HEK293 (cell line): ENCODE data around the gene NXN.
A peak's percentile ranks its signal among the peaks of the same experiment; 100 is the strongest.

Experiments
- BCL11B ChIP-seq: fragments of 450-650 bp; formaldehyde crosslinking; IDR thresholded peaks from 2 replicates; pipeline ENCODE4 v1.5.1; 2016; ENCODE audit warnings: low read depth, missing biosample characterization, missing genetic modification characterization
- FEZF1 ChIP-seq: fragments of 450-650 bp; formaldehyde crosslinking; IDR thresholded peaks from 2 replicates; pipeline ENCODE4 v1.5.1; 2016; ENCODE audit warnings: missing biosample characterization, missing genetic modification characterization
- IKZF3 ChIP-seq: fragments of 450-650 bp; IDR thresholded peaks from 2 replicates; pipeline ENCODE4 v1.5.0; 2018; ENCODE audit warnings: missing biosample characterization, mild to moderate bottlenecking, missing genetic modification characterization, moderate library complexity
- KLF7 ChIP-seq: fragments of 450-650 bp; formaldehyde crosslinking; IDR thresholded peaks from 2 replicates; pipeline ENCODE4 v1.5.1; 2016; ENCODE audit warnings: missing biosample characterization, missing genetic modification characterization, borderline replicate concordance
- TCF7L2 ChIP-seq: IDR thresholded peaks from 2 replicates; pipeline ENCODE4 v1.6.1; 2011; ENCODE audit warnings: low read depth, mild to moderate bottlenecking, inconsistent platforms, low read length, moderate library complexity, borderline replicate concordance
- ZBTB8A ChIP-seq: fragments of 450-650 bp; formaldehyde crosslinking; IDR thresholded peaks from 2 replicates; pipeline ENCODE4 v1.5.1; 2016; ENCODE audit warnings: missing biosample characterization, missing genetic modification characterization
- ZEB2 ChIP-seq: fragments of 450-650 bp; formaldehyde crosslinking; IDR thresholded peaks from 2 replicates; pipeline ENCODE4 v1.5.1; 2016; ENCODE audit warnings: missing biosample characterization, missing genetic modification characterization
- ZNF114 ChIP-seq: fragments of 450-650 bp; formaldehyde crosslinking; IDR thresholded peaks from 2 replicates; pipeline ENCODE4 v1.5.0; 2017; ENCODE audit warnings: missing biosample characterization, missing genetic modification characterization
- ZNF24 ChIP-seq: fragments of 450-650 bp; formaldehyde crosslinking; IDR thresholded peaks from 2 replicates; pipeline ENCODE4 v1.5.1; 2016; ENCODE audit warnings: missing biosample characterization, missing genetic modification characterization
- ZNF335 ChIP-seq: fragments of 450-650 bp; formaldehyde crosslinking; conservative IDR thresholded peaks from 2 replicates; pipeline ENCODE4 v1.5.1; 2016; ENCODE audit warnings: missing biosample characterization, missing genetic modification characterization
- ZNF37A ChIP-seq: fragments of 450-650 bp; IDR thresholded peaks from 2 replicates; pipeline ENCODE4 v1.5.1; 2018; ENCODE audit warnings: missing biosample characterization, missing genetic modification characterization
- ZNF48 ChIP-seq: fragments of 450-650 bp; formaldehyde crosslinking; IDR thresholded peaks from 2 replicates; pipeline ENCODE4 v1.5.1; 2016; ENCODE audit warnings: missing biosample characterization, missing genetic modification characterization
- ZNF600 ChIP-seq: fragments of 450-650 bp; formaldehyde crosslinking; IDR thresholded peaks from 2 replicates; pipeline ENCODE4 v1.5.1; 2016; ENCODE audit warnings: missing biosample characterization, missing genetic modification characterization
- ZNF707 ChIP-seq: fragments of 450-650 bp; formaldehyde crosslinking; IDR thresholded peaks from 2 replicates; pipeline ENCODE4 v1.5.1; 2016; ENCODE audit warnings: missing biosample characterization, missing genetic modification characterization
- ZNF791 ChIP-seq: fragments of 450-650 bp; formaldehyde crosslinking; IDR thresholded peaks from 2 replicates; pipeline ENCODE4 v1.5.1; 2016; ENCODE audit warnings: missing biosample characterization, missing genetic modification characterization
- TF ChIP-seq, protein P1 (sequence below): fragments of 450-650 bp; formaldehyde crosslinking; IDR thresholded peaks from 2 replicates; pipeline ENCODE4 v1.5.1; 2016; ENCODE audit warnings: missing biosample characterization, missing genetic modification characterization
- TF ChIP-seq, protein P2 (sequence below): fragments of 450-650 bp; formaldehyde crosslinking; IDR thresholded peaks from 2 replicates; pipeline ENCODE4 v1.5.1; 2016; ENCODE audit warnings: missing biosample characterization, missing genetic modification characterization, low read depth
- TF ChIP-seq, protein P3 (sequence below): fragments of 450-650 bp; formaldehyde crosslinking; IDR thresholded peaks from 2 replicates; pipeline ENCODE4 v1.5.1; 2017; ENCODE audit warnings: missing biosample characterization, missing genetic modification characterization
- TF ChIP-seq, protein P4 (sequence below): fragments of 450-650 bp; formaldehyde crosslinking; IDR thresholded peaks from 2 replicates; pipeline ENCODE4 v1.5.1; 2017; ENCODE audit warnings: missing biosample characterization, mild to moderate bottlenecking, missing genetic modification characterization, moderate library complexity
- TF ChIP-seq, protein P5 (sequence below): fragments of 450-650 bp; formaldehyde crosslinking; IDR thresholded peaks from 2 replicates; pipeline ENCODE4 v1.5.1; 2017; ENCODE audit warnings: missing biosample characterization, missing genetic modification characterization
- TF ChIP-seq, protein P6 (sequence below): fragments of 450-650 bp; formaldehyde crosslinking; IDR thresholded peaks from 2 replicates; pipeline ENCODE4 v1.5.1; 2016; ENCODE audit warnings: missing biosample characterization, missing genetic modification characterization
- TF ChIP-seq, protein P7 (sequence below): fragments of 450-650 bp; formaldehyde crosslinking; IDR thresholded peaks from 2 replicates; pipeline ENCODE4 v1.5.1; 2016; ENCODE audit warnings: missing biosample characterization, missing genetic modification characterization
- TF ChIP-seq, protein P8 (sequence below): IDR thresholded peaks from 2 replicates; pipeline ENCODE4 v1.6.1; 2011; ENCODE audit warnings: mild to moderate bottlenecking, low read depth, low read length, borderline replicate concordance
- TF ChIP-seq, protein P9 (sequence below): fragments of 450-650 bp; formaldehyde crosslinking; IDR thresholded peaks from 2 replicates; pipeline ENCODE4 v1.5.1; 2017; ENCODE audit warnings: missing biosample characterization, missing genetic modification characterization

NXN gene

DNA sequence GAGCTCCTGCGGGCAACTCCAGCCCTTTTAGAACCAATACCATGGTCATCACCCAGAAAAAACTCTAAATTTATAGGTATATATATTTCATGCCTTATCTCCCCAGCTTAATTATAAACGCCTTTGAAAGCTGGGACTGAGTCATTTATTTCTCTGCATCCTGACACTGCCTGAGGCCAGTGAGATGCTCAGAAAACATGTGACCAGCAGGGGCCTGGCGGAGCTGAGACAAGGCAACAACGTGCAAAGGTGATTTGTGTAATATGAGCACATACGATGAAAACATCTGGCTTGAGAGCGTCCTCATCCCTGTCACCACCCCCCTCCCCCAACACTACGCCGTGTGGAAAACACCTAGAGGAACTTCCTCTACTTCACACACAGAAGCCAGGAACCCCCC lies 22.7 kb downstream of the NXN start (continued):
- TF ChIP-seq, protein P1, sequence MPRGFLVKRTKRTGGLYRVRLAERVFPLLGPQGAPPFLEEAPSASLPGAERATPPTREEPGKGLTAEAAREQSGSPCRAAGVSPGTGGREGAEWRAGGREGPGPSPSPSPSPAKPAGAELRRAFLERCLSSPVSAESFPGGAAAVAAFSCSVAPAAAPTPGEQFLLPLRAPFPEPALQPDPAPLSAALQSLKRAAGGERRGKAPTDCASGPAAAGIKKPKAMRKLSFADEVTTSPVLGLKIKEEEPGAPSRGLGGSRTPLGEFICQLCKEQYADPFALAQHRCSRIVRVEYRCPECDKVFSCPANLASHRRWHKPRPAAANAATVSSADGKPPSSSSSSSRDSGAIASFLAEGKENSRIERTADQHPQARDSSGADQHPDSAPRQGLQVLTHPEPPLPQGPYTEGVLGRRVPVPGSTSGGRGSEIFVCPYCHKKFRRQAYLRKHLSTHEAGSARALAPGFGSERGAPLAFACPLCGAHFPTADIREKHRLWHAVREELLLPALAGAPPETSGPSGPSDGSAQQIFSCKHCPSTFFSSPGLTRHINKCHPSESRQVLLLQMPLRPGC (tag by site-specific recombination): peak; percentile 28; the same call in 1 of the 2 replicates
- TF ChIP-seq, protein P2, sequence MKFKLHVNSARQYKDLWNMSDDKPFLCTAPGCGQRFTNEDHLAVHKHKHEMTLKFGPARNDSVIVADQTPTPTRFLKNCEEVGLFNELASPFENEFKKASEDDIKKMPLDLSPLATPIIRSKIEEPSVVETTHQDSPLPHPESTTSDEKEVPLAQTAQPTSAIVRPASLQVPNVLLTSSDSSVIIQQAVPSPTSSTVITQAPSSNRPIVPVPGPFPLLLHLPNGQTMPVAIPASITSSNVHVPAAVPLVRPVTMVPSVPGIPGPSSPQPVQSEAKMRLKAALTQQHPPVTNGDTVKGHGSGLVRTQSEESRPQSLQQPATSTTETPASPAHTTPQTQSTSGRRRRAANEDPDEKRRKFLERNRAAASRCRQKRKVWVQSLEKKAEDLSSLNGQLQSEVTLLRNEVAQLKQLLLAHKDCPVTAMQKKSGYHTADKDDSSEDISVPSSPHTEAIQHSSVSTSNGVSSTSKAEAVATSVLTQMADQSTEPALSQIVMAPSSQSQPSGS (tag by site-specific recombination): no peak
- TF ChIP-seq, protein P3, sequence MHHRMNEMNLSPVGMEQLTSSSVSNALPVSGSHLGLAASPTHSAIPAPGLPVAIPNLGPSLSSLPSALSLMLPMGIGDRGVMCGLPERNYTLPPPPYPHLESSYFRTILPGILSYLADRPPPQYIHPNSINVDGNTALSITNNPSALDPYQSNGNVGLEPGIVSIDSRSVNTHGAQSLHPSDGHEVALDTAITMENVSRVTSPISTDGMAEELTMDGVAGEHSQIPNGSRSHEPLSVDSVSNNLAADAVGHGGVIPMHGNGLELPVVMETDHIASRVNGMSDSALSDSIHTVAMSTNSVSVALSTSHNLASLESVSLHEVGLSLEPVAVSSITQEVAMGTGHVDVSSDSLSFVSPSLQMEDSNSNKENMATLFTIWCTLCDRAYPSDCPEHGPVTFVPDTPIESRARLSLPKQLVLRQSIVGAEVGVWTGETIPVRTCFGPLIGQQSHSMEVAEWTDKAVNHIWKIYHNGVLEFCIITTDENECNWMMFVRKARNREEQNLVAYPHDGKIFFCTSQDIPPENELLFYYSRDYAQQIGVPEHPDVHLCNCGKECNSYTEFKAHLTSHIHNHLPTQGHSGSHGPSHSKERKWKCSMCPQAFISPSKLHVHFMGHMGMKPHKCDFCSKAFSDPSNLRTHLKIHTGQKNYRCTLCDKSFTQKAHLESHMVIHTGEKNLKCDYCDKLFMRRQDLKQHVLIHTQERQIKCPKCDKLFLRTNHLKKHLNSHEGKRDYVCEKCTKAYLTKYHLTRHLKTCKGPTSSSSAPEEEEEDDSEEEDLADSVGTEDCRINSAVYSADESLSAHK (tag by site-specific recombination): 0 out of 2 replicates have a peak, but pooled peaks have one; percentile 29
- TF ChIP-seq ZNF707 (tag by site-specific recombination) (no peak), ZNF335 (tag by site-specific recombination) (no peak), FEZF1 (tag by site-specific recombination) (peak; percentile 73), BCL11B (tag by site-specific recombination) (no peak), ZNF600 (no peak), ZNF791 (tag by site-specific recombination) (no peak), IKZF3 (tag by site-specific recombination) (peak; percentile 79; the same call in 1 of the 2 replicates), ZEB2 (peak; percentile 42; the same call in 1 of the 2 replicates), KLF7 (tag by site-specific recombination) (no peak), TCF7L2 (peak; percentile 72; the same call in 1 of the 2 replicates), ZNF24 (tag by site-specific recombination) (peak; percentile 69), ZBTB8A (tag by site-specific recombination) (0 out of 2 replicates have a peak, but pooled peaks have one; percentile 22), ZNF114 (tag by site-specific recombination) (no peak), ZNF37A (tag by site-specific recombination) (no peak), ZNF48 (tag by site-specific recombination) (no peak)
- TF ChIP-seq, protein P4, sequence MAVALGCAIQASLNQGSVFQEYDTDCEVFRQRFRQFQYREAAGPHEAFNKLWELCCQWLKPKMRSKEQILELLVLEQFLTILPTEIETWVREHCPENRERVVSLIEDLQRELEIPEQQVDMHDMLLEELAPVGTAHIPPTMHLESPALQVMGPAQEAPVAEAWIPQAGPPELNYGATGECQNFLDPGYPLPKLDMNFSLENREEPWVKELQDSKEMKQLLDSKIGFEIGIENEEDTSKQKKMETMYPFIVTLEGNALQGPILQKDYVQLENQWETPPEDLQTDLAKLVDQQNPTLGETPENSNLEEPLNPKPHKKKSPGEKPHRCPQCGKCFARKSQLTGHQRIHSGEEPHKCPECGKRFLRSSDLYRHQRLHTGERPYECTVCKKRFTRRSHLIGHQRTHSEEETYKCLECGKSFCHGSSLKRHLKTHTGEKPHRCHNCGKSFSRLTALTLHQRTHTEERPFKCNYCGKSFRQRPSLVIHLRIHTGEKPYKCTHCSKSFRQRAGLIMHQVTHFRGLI (tag by site-specific recombination): no peak
- TF ChIP-seq, protein P5, sequence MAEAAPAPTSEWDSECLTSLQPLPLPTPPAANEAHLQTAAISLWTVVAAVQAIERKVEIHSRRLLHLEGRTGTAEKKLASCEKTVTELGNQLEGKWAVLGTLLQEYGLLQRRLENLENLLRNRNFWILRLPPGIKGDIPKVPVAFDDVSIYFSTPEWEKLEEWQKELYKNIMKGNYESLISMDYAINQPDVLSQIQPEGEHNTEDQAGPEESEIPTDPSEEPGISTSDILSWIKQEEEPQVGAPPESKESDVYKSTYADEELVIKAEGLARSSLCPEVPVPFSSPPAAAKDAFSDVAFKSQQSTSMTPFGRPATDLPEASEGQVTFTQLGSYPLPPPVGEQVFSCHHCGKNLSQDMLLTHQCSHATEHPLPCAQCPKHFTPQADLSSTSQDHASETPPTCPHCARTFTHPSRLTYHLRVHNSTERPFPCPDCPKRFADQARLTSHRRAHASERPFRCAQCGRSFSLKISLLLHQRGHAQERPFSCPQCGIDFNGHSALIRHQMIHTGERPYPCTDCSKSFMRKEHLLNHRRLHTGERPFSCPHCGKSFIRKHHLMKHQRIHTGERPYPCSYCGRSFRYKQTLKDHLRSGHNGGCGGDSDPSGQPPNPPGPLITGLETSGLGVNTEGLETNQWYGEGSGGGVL (tag by site-specific recombination): no peak
- TF ChIP-seq, protein P6, sequence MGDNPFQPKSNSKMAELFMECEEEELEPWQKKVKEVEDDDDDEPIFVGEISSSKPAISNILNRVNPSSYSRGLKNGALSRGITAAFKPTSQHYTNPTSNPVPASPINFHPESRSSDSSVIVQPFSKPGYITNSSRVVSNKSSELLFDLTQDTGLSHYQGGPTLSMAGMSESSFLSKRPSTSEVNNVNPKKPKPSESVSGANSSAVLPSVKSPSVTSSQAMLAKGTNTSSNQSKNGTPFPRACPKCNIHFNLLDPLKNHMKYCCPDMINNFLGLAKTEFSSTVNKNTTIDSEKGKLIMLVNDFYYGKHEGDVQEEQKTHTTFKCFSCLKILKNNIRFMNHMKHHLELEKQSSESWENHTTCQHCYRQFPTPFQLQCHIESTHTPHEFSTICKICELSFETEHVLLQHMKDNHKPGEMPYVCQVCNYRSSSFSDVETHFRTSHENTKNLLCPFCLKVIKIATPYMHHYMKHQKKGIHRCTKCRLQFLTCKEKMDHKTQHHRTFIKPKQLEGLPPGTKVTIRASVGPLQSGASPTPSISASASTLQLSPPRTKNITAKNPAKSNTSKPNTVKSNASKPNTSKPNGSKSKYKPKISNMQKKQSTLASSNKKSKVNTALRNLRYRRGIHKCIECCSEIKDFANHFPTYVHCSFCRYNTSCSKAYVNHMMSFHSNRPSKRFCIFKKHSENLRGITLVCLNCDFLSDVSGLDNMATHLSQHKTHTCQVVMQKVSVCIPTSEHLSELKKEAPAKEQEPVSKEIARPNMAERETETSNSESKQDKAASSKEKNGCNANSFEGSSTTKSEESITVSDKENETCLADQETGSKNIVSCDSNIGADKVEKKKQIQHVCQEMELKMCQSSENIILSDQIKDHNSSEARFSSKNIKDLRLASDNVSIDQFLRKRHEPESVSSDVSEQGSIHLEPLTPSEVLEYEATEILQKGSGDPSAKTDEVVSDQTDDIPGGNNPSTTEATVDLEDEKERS: no peak
- TF ChIP-seq, protein P7, sequence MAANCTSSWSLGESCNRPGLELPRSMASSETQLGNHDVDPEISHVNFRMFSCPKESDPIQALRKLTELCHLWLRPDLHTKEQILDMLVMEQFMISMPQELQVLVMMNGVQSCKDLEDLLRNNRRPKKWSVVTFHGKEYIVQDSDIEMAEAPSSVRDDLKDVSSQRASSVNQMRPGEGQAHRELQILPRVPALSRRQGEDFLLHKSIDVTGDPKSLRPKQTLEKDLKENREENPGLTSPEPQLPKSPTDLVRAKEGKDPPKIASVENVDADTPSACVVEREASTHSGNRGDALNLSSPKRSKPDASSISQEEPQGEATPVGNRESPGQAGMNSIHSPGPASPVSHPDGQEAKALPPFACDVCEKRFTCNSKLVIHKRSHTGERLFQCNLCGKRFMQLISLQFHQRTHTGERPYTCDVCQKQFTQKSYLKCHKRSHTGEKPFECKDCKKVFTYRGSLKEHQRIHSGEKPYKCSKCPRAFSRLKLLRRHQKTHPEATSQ (tag by site-specific recombination): no peak
- TF ChIP-seq, protein P8, sequence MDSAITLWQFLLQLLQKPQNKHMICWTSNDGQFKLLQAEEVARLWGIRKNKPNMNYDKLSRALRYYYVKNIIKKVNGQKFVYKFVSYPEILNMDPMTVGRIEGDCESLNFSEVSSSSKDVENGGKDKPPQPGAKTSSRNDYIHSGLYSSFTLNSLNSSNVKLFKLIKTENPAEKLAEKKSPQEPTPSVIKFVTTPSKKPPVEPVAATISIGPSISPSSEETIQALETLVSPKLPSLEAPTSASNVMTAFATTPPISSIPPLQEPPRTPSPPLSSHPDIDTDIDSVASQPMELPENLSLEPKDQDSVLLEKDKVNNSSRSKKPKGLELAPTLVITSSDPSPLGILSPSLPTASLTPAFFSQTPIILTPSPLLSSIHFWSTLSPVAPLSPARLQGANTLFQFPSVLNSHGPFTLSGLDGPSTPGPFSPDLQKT: no peak
- TF ChIP-seq, protein P9, sequence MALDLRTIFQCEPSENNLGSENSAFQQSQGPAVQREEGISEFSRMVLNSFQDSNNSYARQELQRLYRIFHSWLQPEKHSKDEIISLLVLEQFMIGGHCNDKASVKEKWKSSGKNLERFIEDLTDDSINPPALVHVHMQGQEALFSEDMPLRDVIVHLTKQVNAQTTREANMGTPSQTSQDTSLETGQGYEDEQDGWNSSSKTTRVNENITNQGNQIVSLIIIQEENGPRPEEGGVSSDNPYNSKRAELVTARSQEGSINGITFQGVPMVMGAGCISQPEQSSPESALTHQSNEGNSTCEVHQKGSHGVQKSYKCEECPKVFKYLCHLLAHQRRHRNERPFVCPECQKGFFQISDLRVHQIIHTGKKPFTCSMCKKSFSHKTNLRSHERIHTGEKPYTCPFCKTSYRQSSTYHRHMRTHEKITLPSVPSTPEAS: no peak
